ENCODE measurements around the gene STXBP6. TPM values are rescaled to one million over a fixed set of nuclear protein-coding genes. Genes with fewer than 3 reads are reported as not detected.

The STXBP6 gene
- total RNA-seq, 1 experiment from 2014 or later: 32.2 TPM

DNA sequence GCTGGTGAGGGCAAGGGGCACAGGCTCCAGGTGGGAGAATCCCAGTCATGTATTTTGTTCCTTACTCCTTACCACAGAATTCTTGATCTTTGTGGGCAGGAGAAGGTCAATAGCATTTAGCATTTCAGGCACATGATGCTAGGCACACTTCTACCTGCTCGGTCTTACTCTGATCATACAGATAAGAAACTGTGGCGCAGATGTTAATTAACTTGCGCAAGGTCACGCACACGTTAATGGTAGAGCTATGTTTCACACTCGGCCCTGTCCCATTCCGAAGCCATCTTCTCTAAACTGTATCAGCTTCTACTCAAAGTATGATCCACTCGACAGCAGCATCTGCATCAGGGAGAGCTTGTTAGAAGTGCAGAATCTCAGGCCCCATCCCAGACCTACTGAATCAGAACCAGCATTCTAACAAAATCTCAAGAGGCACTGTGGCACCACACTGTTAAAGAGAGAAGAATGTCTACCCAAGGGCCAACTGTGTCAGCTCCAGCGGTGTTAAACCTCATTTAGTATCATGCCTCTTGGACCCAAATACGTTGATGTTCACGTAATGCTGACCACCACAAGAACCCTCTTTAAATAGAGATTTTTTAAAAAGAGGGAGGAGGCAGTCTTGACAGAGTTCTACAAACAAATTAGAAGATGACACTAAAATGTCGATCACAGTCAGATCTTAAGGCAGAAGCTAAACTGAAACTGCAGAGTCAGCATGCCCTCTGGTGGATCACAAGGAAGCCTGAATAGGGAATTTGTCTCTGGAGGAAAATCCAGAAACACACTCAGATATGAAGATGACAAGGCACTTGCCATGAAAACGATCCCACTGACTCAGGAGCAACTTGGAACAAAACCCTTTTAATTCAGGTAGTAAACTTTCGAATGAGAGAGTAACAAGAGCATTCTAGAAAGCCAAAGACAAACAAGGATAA is 7.3 kb downstream of the STXBP6 start:
- Mint-ChIP-seq H3K4me1 (ENCODE audit: low read depth, unreplicated experiment) (peaks cover 22% of the 10 kb centered on the region), H3K36me3 (ENCODE audit: insufficient read depth, unreplicated experiment) (peaks cover 13% of the 10 kb centered on the region), H3K9me3 (ENCODE audit: unreplicated experiment) (no peaks in the 10 kb centered on the region), H3K4me3 (ENCODE audit: unreplicated experiment) (no peak overlapping the region), H3K27me3 (ENCODE audit: insufficient read depth, unreplicated experiment) (no peaks in the 10 kb centered on the region), H3K27ac (ENCODE audit: unreplicated experiment) (peak overlapping the region; percentile 44)
- Histone ChIP-seq H3K9me3 (no peaks in the 10 kb centered on the region), H3K36me3 (ENCODE audit: control insufficient read depth, insufficient read depth, low read length) (no peaks in the 10 kb centered on the region), H3K4me1 (no peaks in the 10 kb centered on the region; the same call in 1 of the 2 replicates), H3K4me3 (ENCODE audit: low read depth, low read length) (no peak overlapping the region), H3K27me3 (replicated peaks; ENCODE audit: control insufficient read depth, insufficient read depth, low read length) (no peaks in the 10 kb centered on the region)
- CTCF ChIA-PET: interaction anchor here (0.7 to 1.8 kb wide), 5 partner anchors 90 to 313 kb away, joined by 3 to 11 read pairs (median 3); no protein-coding TSS in a partner anchor
- intact Hi-C loops (cut with micrococcal nuclease; ENCODE audit: unreplicated experiment): loop anchor here (1.0 to 2.0 kb wide), 6 partner anchors 90 to 332 kb away; no protein-coding TSS in a partner anchor
- POLR2A ChIA-PET: no interaction called here
- BruUV-seq (replicated peaks): no TSS peak
- TF ChIP-seq, protein P1, sequence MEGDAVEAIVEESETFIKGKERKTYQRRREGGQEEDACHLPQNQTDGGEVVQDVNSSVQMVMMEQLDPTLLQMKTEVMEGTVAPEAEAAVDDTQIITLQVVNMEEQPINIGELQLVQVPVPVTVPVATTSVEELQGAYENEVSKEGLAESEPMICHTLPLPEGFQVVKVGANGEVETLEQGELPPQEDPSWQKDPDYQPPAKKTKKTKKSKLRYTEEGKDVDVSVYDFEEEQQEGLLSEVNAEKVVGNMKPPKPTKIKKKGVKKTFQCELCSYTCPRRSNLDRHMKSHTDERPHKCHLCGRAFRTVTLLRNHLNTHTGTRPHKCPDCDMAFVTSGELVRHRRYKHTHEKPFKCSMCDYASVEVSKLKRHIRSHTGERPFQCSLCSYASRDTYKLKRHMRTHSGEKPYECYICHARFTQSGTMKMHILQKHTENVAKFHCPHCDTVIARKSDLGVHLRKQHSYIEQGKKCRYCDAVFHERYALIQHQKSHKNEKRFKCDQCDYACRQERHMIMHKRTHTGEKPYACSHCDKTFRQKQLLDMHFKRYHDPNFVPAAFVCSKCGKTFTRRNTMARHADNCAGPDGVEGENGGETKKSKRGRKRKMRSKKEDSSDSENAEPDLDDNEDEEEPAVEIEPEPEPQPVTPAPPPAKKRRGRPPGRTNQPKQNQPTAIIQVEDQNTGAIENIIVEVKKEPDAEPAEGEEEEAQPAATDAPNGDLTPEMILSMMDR (IDR thresholded peaks at IDR 0.05; ENCODE audit: insufficient read depth in 1 of 2, low read depth in 1 of 2, low read length in 1 of 2, severe bottlenecking in 1 of 2, unreplicated experiment in 1 of 2): peak; percentile 54 to 79
- peak; percentile 55 to 56 for DNase-seq

DNA sequence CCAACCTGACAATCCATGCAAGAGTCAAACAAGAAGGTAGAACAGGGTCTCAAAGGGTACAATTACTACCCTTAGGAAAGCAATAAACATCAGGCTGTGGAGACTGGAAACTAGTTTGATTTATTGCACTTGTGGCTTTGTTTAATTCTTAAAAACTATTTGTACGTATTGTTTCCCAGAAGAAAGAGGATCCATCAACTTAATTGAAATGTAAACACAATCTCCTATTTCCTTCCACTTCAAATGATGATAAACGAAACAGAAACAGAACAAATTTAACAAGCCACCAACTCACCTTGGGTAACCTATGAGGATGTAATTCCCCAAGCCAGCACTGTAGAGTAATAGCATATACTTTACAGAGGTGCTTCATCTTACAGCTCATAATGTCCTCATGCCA is 8.0 kb downstream of the STXBP6 start:
- Mint-ChIP-seq H3K9me3 (ENCODE audit: unreplicated experiment) (no peaks in the 10 kb centered on the region), H3K4me1 (ENCODE audit: low read depth, unreplicated experiment) (peaks cover 22% of the 10 kb centered on the region), H3K36me3 (ENCODE audit: insufficient read depth, unreplicated experiment) (peaks cover 13% of the 10 kb centered on the region), H3K27ac (ENCODE audit: unreplicated experiment) (no peak overlapping the region), H3K4me3 (ENCODE audit: unreplicated experiment) (no peak overlapping the region), H3K27me3 (ENCODE audit: insufficient read depth, unreplicated experiment) (no peaks in the 10 kb centered on the region)
- H3K4me1 ChIP-seq: no peaks in the 10 kb centered on the region; the same call in 1 of the 2 replicates
- H3K36me3 ChIP-seq (ENCODE audit: control insufficient read depth, insufficient read depth, low read length): no peaks in the 10 kb centered on the region
- no peak overlapping the region for H3K4me3 ChIP-seq (ENCODE audit: low read depth, low read length)
- no peak for DNase-seq
- no TSS peak for BruUV-seq (replicated peaks)
- CTCF ChIA-PET: interaction anchor here (1.4 to 1.8 kb wide), 3 partner anchors 226 to 281 kb away, joined by 4 to 11 read pairs (median 10); no protein-coding TSS in a partner anchor
- H3K27me3 ChIP-seq (replicated peaks; ENCODE audit: control insufficient read depth, insufficient read depth, low read length): no peaks in the 10 kb centered on the region
- POLR2A ChIA-PET: no interaction called here
- intact Hi-C loops (cut with micrococcal nuclease; ENCODE audit: unreplicated experiment): loop anchor here (2.0 kb wide), 2 partner anchors 91 to 331 kb away; no protein-coding TSS in a partner anchor
- TF ChIP-seq, protein P1 (IDR thresholded peaks at IDR 0.05; ENCODE audit: insufficient read depth in 1 of 2, low read depth in 1 of 2, low read length in 1 of 2, severe bottlenecking in 1 of 2, unreplicated experiment in 1 of 2): no peak
- no peaks in the 10 kb centered on the region for H3K9me3 ChIP-seq

DNA sequence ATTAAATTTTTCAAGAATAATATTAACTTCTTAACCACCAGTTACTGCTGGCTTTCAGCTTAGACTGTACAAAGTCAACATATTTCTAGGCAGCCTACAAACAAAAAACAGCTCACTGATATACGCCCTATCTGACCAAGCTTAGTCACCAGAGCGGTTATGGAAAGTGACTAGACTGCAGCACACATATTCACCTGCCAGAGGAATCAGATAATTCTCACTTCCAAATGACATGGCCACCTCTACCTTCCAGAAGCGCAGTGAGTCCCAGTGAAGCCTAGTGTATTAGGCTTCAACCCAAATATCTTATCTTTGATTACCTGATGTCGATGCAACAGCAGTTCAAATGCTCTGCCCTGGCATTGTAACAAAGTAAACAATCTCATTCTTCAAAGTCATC is 8.5 kb downstream of the STXBP6 start:
- H3K4me1 ChIP-seq: no peaks in the 10 kb centered on the region; the same call in 1 of the 2 replicates
- no peak for DNase-seq
- Mint-ChIP-seq H3K27me3 (ENCODE audit: insufficient read depth, unreplicated experiment) (no peaks in the 10 kb centered on the region), H3K36me3 (ENCODE audit: insufficient read depth, unreplicated experiment) (peaks cover 13% of the 10 kb centered on the region), H3K4me3 (ENCODE audit: unreplicated experiment) (no peak overlapping the region), H3K9me3 (ENCODE audit: unreplicated experiment) (no peaks in the 10 kb centered on the region), H3K27ac (ENCODE audit: unreplicated experiment) (no peak overlapping the region), H3K4me1 (ENCODE audit: low read depth, unreplicated experiment) (peaks cover 22% of the 10 kb centered on the region)
- no peak overlapping the region for H3K4me3 ChIP-seq (ENCODE audit: low read depth, low read length)
- intact Hi-C loops (cut with micrococcal nuclease; ENCODE audit: unreplicated experiment): no loop called here
- no peaks in the 10 kb centered on the region for H3K36me3 ChIP-seq (ENCODE audit: control insufficient read depth, insufficient read depth, low read length)
- no peaks in the 10 kb centered on the region for H3K27me3 ChIP-seq (replicated peaks; ENCODE audit: control insufficient read depth, insufficient read depth, low read length)
- BruUV-seq (replicated peaks): no TSS peak
- ChIA-PET CTCF (interaction anchor here (1.4 to 1.8 kb wide), 3 partner anchors 225 to 280 kb away, joined by 4 to 11 read pairs (median 10); no protein-coding TSS in a partner anchor), POLR2A (no interaction called here)
- no peaks in the 10 kb centered on the region for H3K9me3 ChIP-seq
- TF ChIP-seq, protein P1 (IDR thresholded peaks at IDR 0.05; ENCODE audit: insufficient read depth in 1 of 2, low read depth in 1 of 2, low read length in 1 of 2, severe bottlenecking in 1 of 2, unreplicated experiment in 1 of 2): no peak

Measured in Caco-2 (cell line).